A172 (cell line): Measurements from ENCODE around the gene SETD2. TPM values are rescaled to one million over a fixed set of nuclear protein-coding genes. Genes with fewer than 3 reads are reported as not detected.

Source experiments
- DNase-seq: peaks from one replicate; pipeline ENCODE4 v3.0.0-alpha.2; 2015; ENCODE audit warnings: low spot score
- total RNA-seq: library from RNA; depleted of rRNA; stranded (reverse); fragments of >200 nt; shearing (Covaris generic); gene quantifications from 2 replicates; pipeline ENCODE4 v1.2.3, GENCODE V29; 2014

SETD2 gene
- total RNA-seq, 1 experiment from 2014 or later: 22.6 TPM

DNA sequence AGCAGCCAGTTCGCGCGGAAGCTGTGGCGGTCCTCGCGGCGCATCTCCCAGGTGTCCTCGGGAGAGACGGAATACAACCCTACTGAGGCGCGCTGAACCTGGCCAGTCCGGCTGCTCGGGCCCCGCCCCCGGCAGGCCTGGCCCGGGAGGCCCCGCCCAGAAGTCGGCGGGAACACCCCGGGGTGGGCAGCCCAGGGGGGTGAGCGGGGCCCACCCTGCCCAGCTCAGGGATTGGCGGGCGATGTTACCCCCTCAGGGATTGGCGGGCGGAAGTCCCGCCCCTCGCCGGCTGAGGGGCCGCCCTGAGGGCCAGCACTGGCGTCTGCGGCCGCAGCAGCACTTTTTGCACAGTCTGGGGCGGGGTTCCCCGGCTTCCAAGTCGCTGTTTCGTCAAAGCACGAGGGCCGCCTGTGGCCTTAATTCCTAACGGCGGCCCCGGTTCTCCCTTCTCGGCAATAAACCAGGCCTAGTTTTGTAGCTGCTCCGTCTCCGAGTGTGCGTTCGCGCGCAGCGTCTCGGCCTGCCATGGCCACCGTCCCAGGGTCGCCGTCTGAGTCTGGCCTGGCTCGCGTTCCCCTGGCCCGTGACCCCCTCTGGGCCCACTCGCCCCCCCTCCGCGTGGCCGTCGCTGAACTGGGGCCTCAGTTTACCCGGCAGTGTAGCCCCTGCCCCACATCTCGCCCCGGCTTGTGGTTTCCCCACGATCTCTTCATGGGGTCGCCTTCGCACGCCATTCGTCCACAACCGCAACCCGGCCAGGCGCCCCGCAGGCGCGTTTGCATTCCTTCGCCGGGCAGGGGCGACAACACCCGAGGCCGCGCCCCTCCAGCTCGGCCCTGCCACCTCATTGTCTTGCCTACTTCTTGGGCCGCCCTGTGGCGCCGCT is 154.4 kb downstream of the SETD2 start:
- DNase-seq: no peak

DNA sequence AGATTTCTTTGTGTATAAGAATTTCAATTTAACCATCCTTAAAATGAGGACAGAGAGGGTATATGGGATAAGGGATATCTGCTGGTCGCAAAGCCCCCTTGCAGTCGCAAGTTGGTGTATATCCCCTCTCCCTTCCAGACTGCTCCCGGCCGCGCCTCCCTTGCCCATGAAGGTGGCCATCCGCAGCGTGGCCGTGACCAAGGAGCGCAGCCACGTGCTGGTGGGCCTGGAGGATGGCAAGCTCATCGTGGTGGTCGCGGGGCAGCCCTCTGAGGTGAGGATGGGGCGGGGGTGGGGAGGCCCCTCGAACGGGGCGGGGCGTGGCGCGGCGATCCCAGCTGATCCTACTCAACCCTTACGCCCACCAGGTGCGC is 155.1 kb downstream of the SETD2 start:
- no peak for DNase-seq

DNA sequence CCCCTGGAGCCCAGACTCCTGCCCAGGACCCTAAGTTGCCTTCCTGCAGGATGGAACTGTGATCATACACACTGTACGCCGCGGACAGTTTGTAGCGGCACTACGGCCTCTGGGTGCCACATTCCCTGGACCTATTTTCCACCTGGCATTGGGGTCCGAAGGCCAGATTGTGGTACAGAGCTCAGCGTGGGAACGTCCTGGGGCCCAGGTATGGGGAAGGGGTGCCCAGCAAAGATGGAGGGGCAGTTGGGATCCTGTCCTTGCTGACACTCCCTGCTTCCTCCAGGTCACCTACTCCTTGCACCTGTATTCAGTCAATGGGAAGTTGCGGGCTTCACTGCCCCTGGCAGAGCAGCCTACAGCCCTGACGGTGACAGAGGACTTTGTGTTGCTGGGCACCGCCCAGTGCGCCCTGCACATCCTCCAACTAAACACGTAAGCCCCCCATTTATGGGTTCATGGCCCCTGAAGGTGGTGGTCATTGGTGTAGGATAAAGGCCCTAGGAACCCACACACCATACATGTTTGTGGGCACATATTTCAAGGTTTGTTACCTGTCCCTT is 155.6 kb downstream of the SETD2 start:
- DNase-seq: no peak

DNA sequence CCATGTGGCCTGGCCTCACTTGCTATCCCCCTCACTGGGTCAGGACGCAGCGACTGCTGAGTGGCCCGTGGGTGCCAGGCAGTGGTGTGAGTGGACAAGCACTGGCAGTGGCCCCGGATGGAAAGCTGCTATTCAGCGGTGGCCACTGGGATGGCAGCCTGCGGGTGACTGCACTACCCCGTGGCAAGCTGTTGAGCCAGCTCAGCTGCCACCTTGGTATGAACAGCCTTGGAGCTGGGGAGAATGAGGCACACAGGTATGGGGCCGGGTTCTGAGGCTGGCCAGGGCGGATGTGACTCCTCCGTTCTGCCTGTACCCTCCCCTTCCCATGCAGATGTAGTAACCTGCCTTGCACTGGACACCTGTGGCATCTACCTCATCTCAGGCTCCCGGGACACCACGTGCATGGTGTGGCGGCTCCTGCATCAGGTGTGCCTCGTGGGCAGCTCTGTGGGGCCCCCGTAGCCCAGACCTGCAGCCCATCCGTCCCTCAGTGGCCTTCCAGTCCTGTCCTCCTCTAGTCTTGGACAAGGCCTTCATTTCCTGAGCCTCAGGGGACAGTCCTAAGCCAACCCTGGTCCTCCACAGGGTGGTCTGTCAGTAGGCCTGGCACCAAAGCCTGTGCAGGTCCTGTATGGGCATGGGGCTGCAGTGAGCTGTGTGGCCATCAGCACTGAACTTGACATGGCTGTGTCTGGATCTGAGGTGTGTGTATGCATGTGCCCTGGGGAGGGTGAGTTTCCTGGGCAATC is 156.3 kb downstream of the SETD2 start:
- DNase-seq: no peak

DNA sequence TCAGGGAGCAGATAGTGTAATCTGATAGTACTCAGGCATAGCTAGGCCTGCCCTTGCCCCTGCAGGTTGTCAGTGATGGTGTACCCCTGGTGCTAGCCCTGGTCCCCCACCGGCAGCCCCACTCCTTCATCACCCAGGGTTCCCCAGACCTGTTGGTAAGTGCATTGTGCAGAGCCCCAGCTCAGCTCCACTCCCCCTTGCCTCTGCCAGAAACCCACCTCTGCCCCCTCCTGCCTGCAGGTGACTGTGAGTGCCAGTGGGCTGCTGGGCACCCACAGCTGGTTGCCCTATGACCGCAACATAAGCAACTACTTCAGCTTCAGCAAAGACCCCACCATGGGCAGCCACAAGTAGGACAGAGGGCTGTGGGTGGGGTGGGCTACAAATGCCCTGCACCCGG is 156.9 kb downstream of the SETD2 start:
- DNase-seq: no peak

DNA sequence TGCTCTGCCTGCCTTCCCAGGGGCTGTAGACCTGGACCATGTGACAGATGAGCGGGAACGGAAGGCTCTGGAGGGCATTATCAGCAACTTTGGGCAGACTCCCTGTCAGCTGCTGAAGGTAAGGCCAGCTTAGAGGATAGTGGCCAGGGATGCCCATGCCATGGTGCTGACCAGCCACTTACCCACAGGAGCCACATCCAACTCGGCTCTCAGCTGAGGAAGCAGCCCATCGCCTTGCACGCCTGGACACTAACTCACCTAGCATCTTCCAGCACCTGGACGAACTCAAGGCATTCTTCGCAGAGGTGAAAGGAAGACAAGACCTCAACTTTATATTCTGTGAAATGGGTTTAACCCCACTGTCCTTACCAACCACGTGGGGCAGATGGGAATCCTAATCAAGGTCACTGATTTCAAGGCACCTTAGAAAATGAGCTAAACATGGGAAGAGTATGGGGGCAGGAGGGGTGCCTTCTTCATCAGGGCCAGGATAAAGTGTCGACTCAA is 157.7 kb downstream of the SETD2 start:
- no peak for DNase-seq

DNA sequence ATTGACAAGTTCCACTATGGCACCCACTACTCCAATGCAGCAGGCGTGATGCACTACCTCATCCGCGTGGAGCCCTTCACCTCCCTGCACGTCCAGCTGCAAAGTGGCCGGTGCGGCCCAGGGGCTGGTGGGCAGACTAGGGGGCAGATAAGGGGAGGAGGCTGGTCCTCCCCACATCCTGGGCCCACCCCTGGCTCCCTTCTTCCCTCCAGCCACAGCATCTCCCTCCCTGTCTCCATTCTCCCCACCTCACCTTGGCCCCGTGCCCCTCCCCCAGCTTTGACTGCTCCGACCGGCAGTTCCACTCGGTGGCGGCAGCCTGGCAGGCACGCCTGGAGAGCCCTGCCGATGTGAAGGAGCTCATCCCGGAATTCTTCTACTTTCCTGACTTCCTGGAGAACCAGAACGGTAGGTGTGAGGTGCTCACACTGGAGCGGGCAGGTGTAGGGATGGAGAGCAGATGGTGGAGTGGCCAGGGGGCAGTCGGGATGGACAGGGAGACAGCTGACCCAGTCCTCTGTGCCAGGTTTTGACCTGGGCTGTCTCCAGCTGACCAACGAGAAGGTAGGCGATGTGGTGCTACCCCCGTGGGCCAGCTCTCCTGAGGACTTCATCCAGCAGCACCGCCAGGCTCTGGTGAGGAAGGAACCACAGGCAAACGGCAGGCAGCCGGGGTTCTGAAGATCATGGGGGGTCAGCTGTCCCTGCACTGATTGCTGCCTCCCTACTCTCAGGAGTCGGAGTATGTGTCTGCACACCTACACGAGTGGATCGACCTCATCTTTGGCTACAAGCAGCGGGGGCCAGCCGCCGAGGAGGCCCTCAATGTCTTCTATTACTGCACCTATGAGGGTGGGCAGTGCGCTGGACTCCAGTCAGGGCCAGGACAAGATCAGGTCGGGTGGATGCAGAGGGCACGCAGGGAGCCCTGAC is 158.4 kb downstream of the SETD2 start:
- DNase-seq: no peak

DNA sequence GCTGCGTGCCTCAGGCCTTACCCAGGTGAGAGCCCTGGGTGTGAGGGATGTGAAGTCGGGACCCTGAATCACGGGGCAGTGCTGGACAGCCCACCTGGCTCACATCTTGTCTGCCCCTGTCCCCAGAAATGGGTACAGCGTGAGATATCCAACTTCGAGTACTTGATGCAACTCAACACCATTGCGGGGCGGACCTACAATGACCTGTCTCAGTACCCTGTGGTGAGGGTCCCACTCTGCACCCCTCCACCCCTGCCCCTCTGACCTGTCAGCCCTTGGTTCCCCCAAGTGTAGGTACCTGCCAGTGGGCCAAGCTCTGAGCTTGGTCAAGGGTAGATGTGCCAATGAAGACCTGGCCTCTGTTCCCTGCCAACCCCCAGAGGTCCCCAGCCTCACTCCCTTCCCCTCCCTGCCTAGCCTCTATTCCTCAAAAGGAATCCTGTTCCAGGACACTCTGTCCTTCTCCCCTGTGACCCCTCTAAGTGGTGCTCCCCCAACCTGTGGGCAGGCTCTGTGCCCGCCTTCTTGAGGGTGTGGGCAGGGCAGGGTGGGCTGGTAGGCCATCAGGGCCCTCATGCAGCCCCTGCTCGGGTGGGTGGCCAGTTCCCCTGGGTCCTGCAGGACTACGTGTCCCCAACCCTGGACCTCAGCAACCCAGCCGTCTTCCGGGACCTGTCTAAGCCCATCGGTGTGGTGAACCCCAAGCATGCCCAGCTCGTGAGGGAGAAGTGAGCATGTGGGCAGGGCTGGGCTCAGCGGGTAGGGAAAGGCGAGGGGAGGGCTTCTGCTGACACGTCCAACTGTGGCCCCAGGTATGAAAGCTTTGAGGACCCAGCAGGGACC is 159.3 kb downstream of the SETD2 start:
- DNase-seq: no peak

DNA sequence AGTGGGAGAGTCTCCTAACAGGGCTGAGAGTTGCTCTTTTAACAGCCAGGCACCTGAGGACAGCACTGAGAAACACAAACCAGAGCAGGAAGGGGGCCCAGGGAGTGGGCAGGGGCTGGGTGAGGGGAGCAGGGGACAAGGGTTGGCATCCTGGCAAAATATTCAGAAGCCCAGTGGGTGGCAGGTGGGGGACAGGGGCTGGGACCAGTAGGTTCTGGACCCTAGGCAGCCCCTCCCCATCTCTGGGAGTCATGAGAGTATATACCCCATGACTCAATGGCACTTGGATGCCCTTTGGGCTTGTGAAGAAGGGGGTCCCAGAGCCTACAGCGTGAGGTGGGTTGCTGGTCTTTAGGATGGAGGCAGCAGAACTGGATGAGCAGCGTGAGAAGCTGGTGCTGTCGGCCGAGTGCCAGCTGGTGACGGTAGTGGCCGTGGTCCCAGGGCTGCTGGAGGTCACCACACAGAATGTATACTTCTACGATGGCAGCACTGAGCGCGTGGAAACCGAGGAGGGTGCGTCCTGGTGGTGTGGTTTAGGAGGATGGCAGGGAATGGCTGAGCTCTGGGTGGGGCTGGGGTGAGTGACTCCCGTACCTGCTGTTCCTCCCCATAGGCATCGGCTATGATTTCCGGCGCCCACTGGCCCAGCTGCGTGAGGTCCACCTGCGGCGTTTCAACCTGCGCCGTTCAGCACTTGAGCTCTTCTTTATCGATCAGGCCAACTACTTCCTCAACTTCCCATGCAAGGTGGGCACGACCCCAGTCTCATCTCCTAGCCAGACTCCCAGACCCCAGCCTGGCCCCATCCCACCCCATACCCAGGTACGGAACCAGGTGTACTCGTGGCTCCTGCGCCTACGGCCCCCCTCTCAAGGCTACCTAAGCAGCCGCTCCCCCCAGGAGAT is 160.2 kb downstream of the SETD2 start:
- no peak for DNase-seq

DNA sequence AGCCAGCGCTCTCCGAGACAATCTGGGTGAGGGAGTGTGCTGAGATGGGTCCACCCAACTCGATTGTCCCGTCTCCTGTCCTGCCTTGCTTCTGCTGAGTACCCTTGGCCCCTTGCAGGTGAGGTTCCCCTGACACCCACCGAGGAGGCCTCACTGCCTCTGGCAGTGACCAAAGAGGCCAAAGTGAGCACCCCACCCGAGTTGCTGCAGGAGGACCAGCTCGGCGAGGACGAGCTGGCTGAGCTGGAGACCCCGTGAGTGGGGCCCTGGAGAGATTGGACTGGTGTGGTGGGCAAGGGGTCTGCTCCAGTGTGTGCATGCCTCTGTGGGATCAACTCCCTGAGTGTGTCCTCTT is 160.9 kb downstream of the SETD2 start:
- no peak for DNase-seq

DNA sequence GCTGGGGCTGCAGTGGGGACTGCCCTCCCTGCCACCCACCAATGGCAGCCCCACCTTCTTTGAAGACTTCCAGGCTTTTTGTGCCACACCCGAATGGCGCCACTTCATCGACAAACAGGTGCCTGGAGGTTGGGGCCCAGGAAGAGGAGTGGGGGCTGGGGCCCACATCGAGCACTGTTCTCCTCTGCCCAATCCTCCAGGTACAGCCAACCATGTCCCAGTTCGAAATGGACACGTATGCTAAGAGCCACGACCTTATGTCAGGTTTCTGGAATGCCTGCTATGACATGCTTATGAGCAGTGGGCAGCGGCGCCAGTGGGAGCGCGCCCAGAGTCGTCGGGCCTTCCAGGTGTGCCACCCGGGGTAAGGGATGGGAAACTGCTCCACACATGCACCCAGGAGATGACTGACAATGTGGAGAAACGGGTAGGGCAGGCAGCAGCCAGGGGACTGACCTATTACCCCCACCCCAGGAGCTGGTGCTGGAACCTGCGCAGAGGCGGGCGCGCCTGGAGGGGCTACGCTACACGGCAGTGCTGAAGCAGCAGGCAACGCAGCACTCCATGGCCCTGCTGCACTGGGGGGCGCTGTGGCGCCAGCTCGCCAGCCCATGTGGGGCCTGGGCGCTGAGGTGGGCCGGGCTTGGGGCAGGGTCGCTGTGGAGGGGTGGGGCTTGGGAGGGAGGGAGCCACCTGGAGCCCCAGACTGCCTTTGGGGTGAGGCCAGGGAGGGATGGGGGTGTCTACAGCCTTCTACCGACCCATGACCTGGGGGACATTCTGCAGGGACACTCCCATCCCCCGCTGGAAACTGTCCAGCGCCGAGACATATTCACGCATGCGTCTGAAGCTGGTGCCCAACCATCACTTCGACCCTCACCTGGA is 161.5 kb downstream of the SETD2 start:
- no peak for DNase-seq

DNA sequence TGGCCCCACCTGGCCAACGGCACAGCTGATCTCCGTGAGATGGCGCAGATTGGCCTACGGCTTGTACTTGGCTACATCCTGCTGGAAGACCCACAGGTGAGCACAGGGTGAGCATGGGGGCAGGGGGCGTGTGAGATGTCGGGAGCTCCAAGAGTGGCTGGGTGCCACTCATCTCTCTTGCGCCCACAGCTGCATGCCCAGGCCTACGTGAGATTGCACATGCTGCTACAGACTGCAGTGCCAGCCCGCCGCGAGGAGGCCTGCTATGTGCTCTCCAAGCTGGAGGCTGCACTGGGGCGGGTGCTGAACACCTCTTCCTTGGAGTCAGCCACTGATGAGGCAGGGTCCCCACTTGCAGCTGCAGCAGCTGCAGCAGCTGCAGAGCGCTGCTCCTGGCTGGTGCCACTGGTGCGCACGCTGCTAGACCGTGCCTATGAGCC is 162.2 kb downstream of the SETD2 start:
- DNase-seq: no peak

DNA sequence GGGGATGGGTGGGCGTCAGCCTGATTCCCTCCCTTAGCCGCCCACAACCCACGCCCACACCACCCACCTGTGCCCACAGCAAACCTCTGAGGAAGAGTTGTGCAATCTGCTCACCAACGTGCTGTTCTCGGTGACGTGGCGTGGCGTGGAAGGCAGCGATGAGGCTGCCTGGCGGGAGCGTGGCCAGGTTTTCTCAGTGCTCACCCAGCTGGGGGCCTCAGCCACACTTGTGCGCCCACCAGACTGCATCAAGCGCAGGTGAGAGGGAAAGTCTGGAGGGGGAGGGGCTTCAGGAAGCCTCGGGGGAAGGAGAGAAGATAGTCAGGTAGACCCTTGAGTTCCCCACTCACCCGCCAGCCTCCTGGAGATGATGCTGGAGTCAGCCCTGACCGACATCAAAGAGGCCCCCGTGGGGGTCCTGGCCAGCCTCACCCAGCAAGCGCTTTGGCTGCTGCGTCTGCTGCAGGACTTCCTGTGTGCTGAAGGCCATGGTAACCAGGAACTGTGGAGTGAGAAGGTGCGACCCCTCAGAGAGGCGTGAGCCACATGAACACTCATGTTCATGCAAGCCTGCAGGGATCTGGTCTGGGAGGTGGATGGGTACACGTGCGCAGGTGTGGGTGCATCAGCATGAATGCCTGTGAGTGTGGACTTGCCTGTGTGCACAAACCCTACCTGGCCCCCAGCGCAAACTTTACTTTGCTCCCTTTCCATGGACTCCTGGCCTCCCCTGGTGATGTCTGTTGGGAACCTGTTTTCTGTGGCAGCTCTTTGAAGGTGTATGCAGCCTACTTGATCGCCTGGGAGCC is 162.8 kb downstream of the SETD2 start:
- no peak for DNase-seq

DNA sequence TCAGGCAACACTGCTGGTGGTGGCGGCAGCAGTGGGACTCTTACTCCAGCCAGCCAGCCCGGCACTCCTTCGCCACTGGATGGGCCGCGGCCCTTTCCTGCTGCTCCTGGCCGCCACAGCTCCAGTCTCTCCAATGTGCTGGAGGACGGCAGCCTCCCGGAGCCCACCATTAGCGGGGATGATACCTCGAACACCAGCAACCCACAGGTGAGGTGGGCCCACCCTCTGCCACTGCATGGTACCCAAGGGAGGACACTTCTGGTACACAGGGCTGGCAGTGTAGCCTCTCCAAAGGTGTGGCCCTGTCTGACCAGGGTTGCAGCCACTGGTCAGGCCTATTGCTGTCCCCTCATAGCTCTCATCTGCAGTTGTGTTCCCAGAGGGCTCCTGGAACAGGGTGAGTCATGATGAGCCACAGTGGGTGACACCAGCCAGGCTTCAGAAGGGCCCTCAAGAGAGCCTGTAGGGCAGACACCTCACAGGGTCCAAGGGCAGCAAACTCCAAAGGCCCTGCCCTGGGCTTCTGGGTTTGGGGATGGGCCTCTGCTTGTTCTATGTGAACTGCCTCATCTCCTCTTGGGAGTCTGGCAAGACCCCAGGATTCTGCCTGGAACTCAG is 163.6 kb downstream of the SETD2 start:
- peak; percentile 49 for DNase-seq

DNA sequence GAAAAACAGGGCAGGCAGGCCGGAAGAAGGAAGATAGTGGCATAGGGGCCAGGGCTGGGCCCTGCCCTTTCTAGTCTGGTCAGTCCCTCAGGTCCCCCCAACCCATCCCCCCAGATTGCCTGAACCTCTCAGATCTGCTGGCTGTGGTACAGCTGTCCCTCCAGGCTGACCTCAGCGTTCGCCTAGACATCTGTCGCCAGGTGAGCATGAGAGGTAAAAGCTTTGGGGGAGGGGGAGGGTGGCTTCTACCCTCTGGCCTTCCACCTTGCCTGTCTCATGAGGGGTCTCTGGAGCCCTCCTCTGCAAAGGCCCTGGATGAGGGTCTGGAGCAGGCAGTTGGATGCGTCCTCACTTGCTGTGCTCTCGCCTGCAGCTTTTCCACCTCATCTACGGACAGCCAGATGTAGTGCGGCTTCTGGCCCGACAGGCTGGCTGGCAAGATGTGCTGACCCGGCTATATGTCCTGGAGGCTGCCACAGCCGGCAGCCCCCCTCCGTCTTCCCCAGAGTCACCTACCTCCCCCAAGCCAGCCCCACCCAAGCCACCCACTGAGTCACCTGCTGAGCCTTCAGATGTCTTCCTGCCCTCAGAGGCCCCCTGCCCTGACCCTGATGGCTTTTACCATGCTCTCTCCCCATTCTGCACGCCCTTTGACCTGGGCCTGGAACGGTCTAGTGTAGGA is 164.3 kb downstream of the SETD2 start:
- no peak for DNase-seq

DNA sequence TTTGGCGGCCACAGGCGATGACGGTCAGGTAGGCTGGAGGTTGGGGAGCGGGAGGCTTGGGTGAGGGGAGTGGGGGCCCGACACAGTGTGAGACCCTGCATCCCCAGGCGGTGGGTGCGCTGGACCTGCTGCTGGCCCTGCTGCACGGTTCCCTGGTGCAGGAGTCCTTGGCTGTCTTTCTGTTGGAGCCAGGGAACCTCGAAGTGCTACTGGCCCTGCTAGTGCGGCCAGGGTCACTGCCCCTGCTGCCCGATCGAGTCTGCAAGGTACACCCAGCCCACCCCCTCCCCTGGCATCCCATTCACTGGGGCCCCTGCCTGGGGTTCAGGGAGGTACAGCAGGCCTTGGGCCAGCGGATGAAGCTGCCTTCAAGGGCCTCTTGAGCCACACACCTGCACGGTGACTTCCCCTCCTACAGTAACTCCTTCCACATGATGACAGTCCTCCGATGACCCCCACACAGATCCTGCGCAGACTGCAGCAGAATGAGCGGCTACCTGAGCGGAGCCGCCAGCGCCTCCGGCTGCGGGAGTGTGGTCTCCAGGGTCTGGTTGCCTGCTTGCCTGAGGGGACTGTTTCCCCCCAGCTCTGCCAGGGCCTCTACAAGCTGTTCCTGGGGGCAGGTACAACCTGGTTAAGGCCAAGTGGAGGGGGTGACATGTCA is 164.9 kb downstream of the SETD2 start:
- DNase-seq: no peak
